Raji (cell line): Measurements from ENCODE around the gene ZNF22.

Experiments
- POLR2A ChIP-seq: IDR thresholded peaks from 2 replicates; pipeline ENCODE4 v1.6.1; 2011; ENCODE audit warnings: low read depth, low read length, control low read depth; ENCODE audit not compliant: insufficient read depth

The ZNF22 gene

DNA sequence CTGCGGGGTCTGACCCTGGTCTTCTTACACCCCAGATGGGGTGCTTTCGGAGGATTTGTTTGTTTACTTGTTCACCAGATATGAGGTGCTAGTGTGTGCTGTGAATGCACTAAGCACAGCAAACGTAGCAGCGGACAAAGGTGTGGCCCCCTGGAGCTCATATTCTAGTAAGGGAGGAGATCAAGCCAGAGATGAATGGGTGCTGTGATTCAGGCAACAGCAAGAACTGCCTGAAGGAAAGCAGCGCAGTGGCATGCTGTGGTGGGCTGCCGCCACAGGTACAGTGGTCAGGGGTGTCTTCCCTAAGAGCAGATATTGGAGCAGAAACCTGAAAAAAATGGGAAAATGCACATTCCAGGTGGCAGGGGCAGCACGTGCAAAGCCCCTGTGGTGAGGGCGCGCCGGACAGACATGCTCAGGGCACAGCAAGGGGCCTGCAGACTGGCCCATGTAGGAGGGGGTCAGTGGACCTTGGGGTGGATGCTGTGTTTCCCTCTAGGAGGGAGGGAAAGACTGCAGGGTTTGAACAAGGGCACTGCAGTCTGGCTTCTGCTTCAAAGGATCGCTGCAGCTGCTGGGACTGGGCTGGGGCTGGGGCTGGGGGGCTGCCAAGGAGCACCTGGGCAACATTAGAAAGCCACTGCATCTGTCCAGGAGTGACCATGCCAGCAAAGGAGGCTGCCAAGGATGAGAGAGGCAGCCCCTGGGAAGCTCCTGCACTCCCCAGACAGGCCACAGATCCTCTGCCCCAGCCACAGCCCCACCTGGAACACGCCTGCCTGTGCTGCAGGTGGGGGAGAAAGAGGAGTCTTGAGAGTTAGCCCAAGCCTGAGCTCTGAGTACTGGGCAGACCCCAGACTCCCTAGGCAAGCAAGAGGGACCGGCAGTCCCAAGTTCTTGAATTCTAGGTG, 21.2 kb upstream of the ZNF22 start:
- no peak for TF ChIP-seq POLR2A

- TF ChIP-seq POLR2A = no peak
Measured at GRCh38 chr10:44980309-44981171, 20.2 kb upstream of the ZNF22 start.

- no peak for TF ChIP-seq POLR2A
Measured at GRCh38 chr10:44981172-44982113, 19.3 kb upstream of the ZNF22 start.

GRCh38 chr10:44982114-44982460, 18.6 kb upstream of the ZNF22 start:
- no peak for TF ChIP-seq POLR2A

GRCh38 chr10:44982496-44982895, 18.2 kb upstream of the ZNF22 start:
- TF ChIP-seq POLR2A = no peak

GRCh38 chr10:44983066-44983894, 17.4 kb upstream of the ZNF22 start:
- no peak for TF ChIP-seq POLR2A

DNA sequence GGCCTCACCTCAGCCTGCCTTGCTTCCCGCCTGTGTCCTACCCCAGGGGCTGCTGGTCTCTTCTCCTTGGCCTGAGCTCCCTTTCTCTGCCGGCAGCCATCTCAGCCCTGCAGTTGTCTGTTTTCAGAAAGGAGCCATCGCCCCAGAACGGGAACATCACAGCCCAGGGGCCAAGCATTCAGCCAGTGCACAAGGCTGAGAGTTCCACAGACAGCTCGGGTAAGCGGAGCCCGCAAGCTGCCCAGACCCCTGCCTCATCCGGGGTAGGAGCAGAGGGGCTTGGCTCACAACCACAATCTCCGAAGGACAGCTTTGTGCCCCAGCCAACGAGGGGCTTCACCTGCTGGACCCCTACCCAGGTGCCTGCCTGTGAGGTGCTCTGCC, 16.8 kb upstream of the ZNF22 start:
- TF ChIP-seq POLR2A = no peak

GRCh38 chr10:44984671-44985101, 16.0 kb upstream of the ZNF22 start:
- no peak for TF ChIP-seq POLR2A

DNA sequence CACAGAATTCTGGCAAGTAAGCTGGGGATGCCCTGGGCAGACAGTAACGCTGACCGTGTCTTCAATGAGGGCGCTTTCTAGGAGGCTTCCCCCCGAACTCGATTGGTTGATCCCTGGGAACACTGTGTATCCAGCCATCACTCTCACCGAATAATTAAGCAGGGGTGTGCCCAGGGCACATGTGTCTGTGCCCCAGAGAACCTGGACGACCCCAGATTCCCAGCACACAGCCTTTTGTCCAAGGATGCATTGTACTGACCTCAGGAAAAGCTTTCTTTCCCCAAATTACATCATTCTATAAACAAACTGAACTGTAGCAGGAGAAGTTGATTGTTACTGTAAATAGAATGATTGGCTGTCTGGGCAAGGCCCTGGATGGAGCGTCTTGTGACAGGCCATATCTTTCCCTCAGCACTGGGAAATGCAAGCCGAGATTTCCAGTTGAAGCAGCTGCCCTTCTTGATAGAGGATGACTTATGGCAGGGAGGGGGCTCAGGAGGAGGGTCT, 15.5 kb upstream of the ZNF22 start:
- no peak for TF ChIP-seq POLR2A

DNA sequence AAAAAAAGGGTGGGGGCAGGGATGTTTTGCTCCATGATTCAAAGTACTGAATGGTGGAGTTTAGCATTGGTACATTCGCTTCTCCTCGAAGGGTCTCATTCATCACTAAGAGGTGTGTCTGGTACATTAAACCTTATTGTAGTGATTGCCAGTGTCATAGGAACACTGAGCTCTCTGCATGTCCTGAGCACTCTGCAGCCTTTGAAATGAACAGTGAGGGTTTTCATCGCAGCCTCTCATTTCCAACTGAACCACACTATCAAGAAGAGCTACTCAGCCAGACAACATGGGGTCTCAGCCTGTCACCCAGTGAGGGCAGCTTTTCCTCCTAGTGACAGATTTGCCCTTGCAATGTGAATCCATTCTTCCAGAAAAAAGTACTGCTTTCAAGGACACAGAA, 14.5 kb upstream of the ZNF22 start:
- no peak for TF ChIP-seq POLR2A

DNA sequence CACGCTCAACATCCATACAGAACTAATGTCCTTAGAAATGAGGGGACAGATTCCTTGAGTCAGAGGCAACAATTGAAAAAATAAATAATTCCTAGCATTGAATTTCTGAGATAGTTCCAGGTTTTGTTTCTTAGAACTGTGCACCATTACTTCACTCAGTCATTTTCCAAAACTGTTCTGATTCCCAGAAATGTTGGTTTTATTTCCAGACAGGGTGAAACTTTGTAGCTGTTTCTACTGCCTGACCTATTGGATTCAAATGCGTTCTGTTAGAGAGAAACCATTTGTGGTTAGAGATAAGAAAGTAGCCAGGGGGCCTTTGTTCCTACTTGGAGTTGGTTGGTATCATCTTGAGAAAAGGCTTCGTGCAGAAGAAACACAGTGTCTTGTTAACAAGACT, 14.1 kb upstream of the ZNF22 start:
- TF ChIP-seq POLR2A = no peak

DNA sequence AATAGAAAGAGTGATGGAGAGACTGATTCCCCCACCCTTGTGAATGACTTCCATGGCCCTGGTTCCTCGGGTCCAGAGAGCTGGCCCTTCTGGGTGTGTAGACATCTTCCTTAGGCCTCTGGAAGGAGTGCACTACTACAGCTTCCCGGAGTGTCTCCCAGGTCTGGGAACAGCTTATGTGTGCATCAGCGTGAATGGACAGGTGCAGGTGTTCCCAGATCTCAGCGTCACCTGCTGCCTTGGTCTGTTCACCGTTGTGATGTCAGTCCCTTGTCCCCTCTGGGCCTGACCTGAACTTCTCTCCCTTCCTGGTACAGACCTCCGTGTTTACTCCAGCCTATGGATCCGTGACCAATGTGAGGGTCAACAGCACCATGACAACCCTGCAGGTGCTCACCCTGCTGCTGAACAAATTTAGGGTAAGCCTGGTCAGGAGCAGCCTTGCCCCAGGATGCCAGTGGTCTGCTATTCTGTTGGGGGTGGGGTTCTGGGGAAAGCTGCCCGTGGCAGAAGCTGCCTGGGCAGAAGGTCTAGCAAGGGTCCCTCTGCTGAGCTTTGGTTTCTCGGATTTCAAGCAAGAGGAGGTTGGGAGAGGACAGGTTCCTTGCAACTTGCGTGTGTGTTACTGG, 11.7 kb upstream of the ZNF22 start:
- no peak for TF ChIP-seq POLR2A

- TF ChIP-seq POLR2A = no peak
Measured at GRCh38 chr10:44989597-44990301, 11.0 kb upstream of the ZNF22 start.
